SK-N-MC (cell line): ENCODE results near the gene COL16A1.

Source experiments
- EZH2 ChIP-seq: fragments of 200-600 bp; sonication (generic); IDR thresholded peaks from one replicate; pipeline ENCODE4 v1.6.1; 2017; ENCODE audit warnings: antibody characterized with exemption
- FOXP2 ChIP-seq: optimal IDR thresholded peaks from 2 replicates; pipeline ENCODE3; 2011; ENCODE audit warnings: mild to moderate bottlenecking, moderate library complexity; ENCODE audit not compliant: insufficient read depth; ENCODE audit errors: extremely low read length, control extremely low read depth
- POLR2AphosphoS5 ChIP-seq: IDR thresholded peaks from 2 replicates; pipeline ENCODE4 v1.6.1; 2012; ENCODE audit warnings: mild to moderate bottlenecking, low read depth, low read length, borderline replicate concordance

GRCh38 chr1:31633117-31633516 is 70.7 kb downstream of the COL16A1 start:
- TF ChIP-seq EZH2 (no peak), POLR2AphosphoS5 (no peak), FOXP2 (no peak)
